Dendritic cell treated with granulocyte-macrophage colony-stimulating factor and Interleukin-4, amounts not matched to agents 40 ng/mL and 50 ng/mL, for 4 days (primary cell): ENCODE data around the gene NLN.
A peak's percentile ranks its signal among the peaks of the same experiment; 100 is the strongest.
"Not testable (repeated sequence)": the region's sequence is repeated elsewhere in the genome, so short reads cannot be mapped to it uniquely, and the experiment has no call there.

Experiments used
- H3K27ac Mint-ChIP-seq: one replicate; pipeline ENCODE4 v1.8.0; 2022; ENCODE audit warnings: mild to moderate bottlenecking, mixed read lengths
- H3K27me3 Mint-ChIP-seq: one replicate; pipeline ENCODE4 v1.8.0; 2022; ENCODE audit warnings: mild to moderate bottlenecking, mixed read lengths
- H3K36me3 Mint-ChIP-seq: one replicate; pipeline ENCODE4 v1.8.0; 2022; ENCODE audit warnings: low read depth, mixed read lengths
- H3K4me1 Mint-ChIP-seq: one replicate; pipeline ENCODE4 v1.8.0; 2022; ENCODE audit warnings: low read depth, mixed read lengths
- H3K4me3 Mint-ChIP-seq: one replicate; pipeline ENCODE4 v1.8.0; 2022; ENCODE audit warnings: mild to moderate bottlenecking, moderate library complexity, mixed read lengths
- H3K9me3 Mint-ChIP-seq: one replicate; pipeline ENCODE4 v1.8.0; 2022; ENCODE audit warnings: mixed read lengths
- intact Hi-C: fragments of 100-400 bp; cut with micrococcal nuclease; formaldehyde crosslinking; loops from one replicate; pipeline ENCODE4 v1.15.0; 2022

Gene NLN

GRCh38 chr5:65771266-65771665 is 49.3 kb downstream of the NLN start:
- Mint-ChIP-seq H3K4me1 (no peaks in the 10 kb centered on the region), H3K9me3 (no peaks in the 10 kb centered on the region), H3K27me3 (no peaks in the 10 kb centered on the region), H3K27ac (no peak overlapping the region), H3K4me3 (no peak overlapping the region), H3K36me3 (peaks cover 30% of the 10 kb centered on the region)
- intact Hi-C loops: no loop called here

- intact Hi-C loops, H3K27ac Mint-ChIP-seq: not testable (repeated sequence)
Observed at GRCh38 chr5:65772963-65773362, 51.0 kb downstream of the NLN start.

GRCh38 chr5:65774346-65774745 is 52.3 kb downstream of the NLN start:
- Mint-ChIP-seq H3K27me3 (no peaks in the 10 kb centered on the region), H3K4me3 (no peak overlapping the region), H3K27ac (no peak overlapping the region), H3K36me3 (peaks cover 26% of the 10 kb centered on the region), H3K4me1 (no peaks in the 10 kb centered on the region), H3K9me3 (no peaks in the 10 kb centered on the region)
- intact Hi-C loops: no loop called here

More at GRCh38 chr5:65772963-65773362, 51.0 kb downstream of the NLN start:
- H3K36me3 Mint-ChIP-seq: peaks cover 25% of the 10 kb centered on the region
- not testable (repeated sequence) for H3K9me3 Mint-ChIP-seq, H3K4me1 Mint-ChIP-seq, H3K4me3 Mint-ChIP-seq, H3K27me3 Mint-ChIP-seq

- peaks cover 37% of the 10 kb centered on the region for H3K36me3 Mint-ChIP-seq
- H3K4me1 Mint-ChIP-seq: no peaks in the 10 kb centered on the region
- no peak overlapping the region for H3K4me3 Mint-ChIP-seq
- intact Hi-C loops: loop anchor here (5.0 kb wide), 1 partner anchor 33 kb away; no protein-coding TSS in a partner anchor
- H3K27ac Mint-ChIP-seq: peak overlapping the region; percentile 7
- no peaks in the 10 kb centered on the region for H3K9me3 Mint-ChIP-seq
- H3K27me3 Mint-ChIP-seq: no peaks in the 10 kb centered on the region
Observed at GRCh38 chr5:65775476-65775875, 53.5 kb downstream of the NLN start.

- no peaks in the 10 kb centered on the region for H3K27me3 Mint-ChIP-seq
- no peak overlapping the region for H3K27ac Mint-ChIP-seq
- H3K36me3 Mint-ChIP-seq: peaks cover 48% of the 10 kb centered on the region
- no peak overlapping the region for H3K4me3 Mint-ChIP-seq
- no peaks in the 10 kb centered on the region for H3K9me3 Mint-ChIP-seq
- no peaks in the 10 kb centered on the region for H3K4me1 Mint-ChIP-seq
- intact Hi-C loops: loop anchor here (5.0 kb wide), 1 partner anchor 34 kb away; no protein-coding TSS in a partner anchor
Observed at GRCh38 chr5:65776441-65777141, 54.6 kb downstream of the NLN start.

GRCh38 chr5:65778126-65778525 is 56.1 kb downstream of the NLN start:
- Mint-ChIP-seq H3K4me3 (no peak overlapping the region), H3K36me3 (peaks cover 63% of the 10 kb centered on the region), H3K27ac (no peak overlapping the region), H3K9me3 (no peaks in the 10 kb centered on the region), H3K27me3 (no peaks in the 10 kb centered on the region), H3K4me1 (no peaks in the 10 kb centered on the region)
- intact Hi-C loops: loop anchor here (5.0 kb wide), 1 partner anchor 36 kb away; no protein-coding TSS in a partner anchor

GRCh38 chr5:65779643-65780042 is 57.6 kb downstream of the NLN start:
- no peaks in the 10 kb centered on the region for H3K27me3 Mint-ChIP-seq
- H3K27ac Mint-ChIP-seq: no peak overlapping the region
- peaks cover 68% of the 10 kb centered on the region for H3K36me3 Mint-ChIP-seq
- intact Hi-C loops: loop anchor here (5.0 kb wide), 1 partner anchor 37 kb away; no protein-coding TSS in a partner anchor
- no peaks in the 10 kb centered on the region for H3K4me1 Mint-ChIP-seq
- H3K4me3 Mint-ChIP-seq: no peak overlapping the region
- H3K9me3 Mint-ChIP-seq: no peaks in the 10 kb centered on the region

GRCh38 chr5:65788296-65788695 is 66.3 kb downstream of the NLN start:
- peaks cover 63% of the 10 kb centered on the region for H3K36me3 Mint-ChIP-seq
- H3K9me3 Mint-ChIP-seq, intact Hi-C loops, H3K27me3 Mint-ChIP-seq, H3K4me3 Mint-ChIP-seq, H3K27ac Mint-ChIP-seq, H3K4me1 Mint-ChIP-seq: not testable (repeated sequence)

- Mint-ChIP-seq H3K27me3 (no peaks in the 10 kb centered on the region), H3K9me3 (peaks cover 6% of the 10 kb centered on the region)
Observed at GRCh38 chr5:65790371-65791163, 68.6 kb downstream of the NLN start.

GRCh38 chr5:65791712-65792673 is 70.0 kb downstream of the NLN start:
- no peaks in the 10 kb centered on the region for H3K4me1 Mint-ChIP-seq
- intact Hi-C loops: no loop called here
- peaks cover 76% of the 10 kb centered on the region for H3K36me3 Mint-ChIP-seq
- H3K27ac Mint-ChIP-seq: no peak overlapping the region
- H3K4me3 Mint-ChIP-seq: no peak overlapping the region
- no peaks in the 10 kb centered on the region for H3K27me3 Mint-ChIP-seq
- H3K9me3 Mint-ChIP-seq: peaks cover 6% of the 10 kb centered on the region

More at GRCh38 chr5:65790371-65791163, 68.6 kb downstream of the NLN start:
- Mint-ChIP-seq H3K4me1 (no peaks in the 10 kb centered on the region), H3K36me3 (peaks cover 71% of the 10 kb centered on the region), H3K4me3 (no peak overlapping the region), H3K27ac (no peak overlapping the region)
- intact Hi-C loops: no loop called here

GRCh38 chr5:65796269-65796668 is 74.3 kb downstream of the NLN start:
- H3K27me3 Mint-ChIP-seq: no peaks in the 10 kb centered on the region
- H3K36me3 Mint-ChIP-seq: peaks cover 71% of the 10 kb centered on the region
- no peak overlapping the region for H3K27ac Mint-ChIP-seq
- H3K4me1 Mint-ChIP-seq: peaks cover 4% of the 10 kb centered on the region
- no peak overlapping the region for H3K4me3 Mint-ChIP-seq
- intact Hi-C loops: no loop called here
- H3K9me3 Mint-ChIP-seq: no peaks in the 10 kb centered on the region

- peaks cover 10% of the 10 kb centered on the region for H3K4me1 Mint-ChIP-seq
- H3K4me3 Mint-ChIP-seq: no peak overlapping the region
- no peak overlapping the region for H3K27ac Mint-ChIP-seq
- intact Hi-C loops: no loop called here
- H3K36me3 Mint-ChIP-seq: peaks cover 76% of the 10 kb centered on the region
- H3K27me3 Mint-ChIP-seq: no peaks in the 10 kb centered on the region
- H3K9me3 Mint-ChIP-seq: peaks cover 3% of the 10 kb centered on the region
Observed at GRCh38 chr5:65796751-65797316, 74.8 kb downstream of the NLN start.

GRCh38 chr5:65797481-65797880 is 75.5 kb downstream of the NLN start:
- Mint-ChIP-seq H3K27ac (no peak overlapping the region), H3K27me3 (no peaks in the 10 kb centered on the region), H3K4me3 (no peak overlapping the region), H3K9me3 (peaks cover 9% of the 10 kb centered on the region), H3K4me1 (peaks cover 13% of the 10 kb centered on the region), H3K36me3 (peaks cover 77% of the 10 kb centered on the region)
- intact Hi-C loops: no loop called here
